ENCODE results near the gene THOP1.

THOP1 gene

DNA sequence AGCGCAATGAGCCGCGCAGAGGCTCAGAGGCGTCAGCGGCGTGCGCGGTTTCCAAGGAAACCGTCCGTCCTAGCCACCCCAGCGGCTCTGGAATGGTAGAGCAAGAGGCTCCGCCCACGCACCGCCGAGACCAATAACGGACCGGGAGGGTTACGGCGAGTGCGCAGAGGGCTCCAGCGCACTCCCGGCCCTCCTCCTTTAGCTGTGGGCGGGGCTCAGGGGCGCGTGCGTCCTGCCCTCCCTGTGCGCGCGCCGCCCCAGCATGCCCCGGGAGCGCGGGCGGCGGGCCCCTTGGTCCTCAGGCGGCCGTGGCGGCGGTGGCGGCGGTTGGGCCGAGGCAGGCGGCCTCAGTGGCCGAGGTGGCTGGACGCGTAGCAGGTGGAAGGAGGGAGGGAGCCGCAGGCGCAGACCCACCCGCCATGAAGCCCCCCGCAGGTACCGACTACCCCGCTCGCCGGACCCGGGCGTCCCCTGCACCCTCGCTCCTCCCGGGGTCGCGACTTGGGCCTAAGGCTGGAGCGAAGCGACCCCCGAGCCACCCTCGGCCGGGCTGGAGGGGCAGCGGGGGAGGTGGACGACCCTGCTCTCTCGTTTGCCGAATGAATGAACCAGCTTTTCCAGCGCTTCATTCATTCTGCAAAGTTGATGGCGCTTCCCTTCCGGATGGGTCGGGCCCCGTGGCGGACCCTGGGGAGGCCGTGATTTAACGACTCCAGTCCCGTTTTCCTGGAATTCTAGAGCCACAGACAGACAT is at the start of gene THOP1:
Gene THOP1, plus strand, starts transcription at position 260 of the 754 bp plus-strand sequence. Its CDS starts 160 bp downstream, at position 420.
- peak; percentile 92 for DNase-seq (ENCODE audit: low read depth)

DNA sequence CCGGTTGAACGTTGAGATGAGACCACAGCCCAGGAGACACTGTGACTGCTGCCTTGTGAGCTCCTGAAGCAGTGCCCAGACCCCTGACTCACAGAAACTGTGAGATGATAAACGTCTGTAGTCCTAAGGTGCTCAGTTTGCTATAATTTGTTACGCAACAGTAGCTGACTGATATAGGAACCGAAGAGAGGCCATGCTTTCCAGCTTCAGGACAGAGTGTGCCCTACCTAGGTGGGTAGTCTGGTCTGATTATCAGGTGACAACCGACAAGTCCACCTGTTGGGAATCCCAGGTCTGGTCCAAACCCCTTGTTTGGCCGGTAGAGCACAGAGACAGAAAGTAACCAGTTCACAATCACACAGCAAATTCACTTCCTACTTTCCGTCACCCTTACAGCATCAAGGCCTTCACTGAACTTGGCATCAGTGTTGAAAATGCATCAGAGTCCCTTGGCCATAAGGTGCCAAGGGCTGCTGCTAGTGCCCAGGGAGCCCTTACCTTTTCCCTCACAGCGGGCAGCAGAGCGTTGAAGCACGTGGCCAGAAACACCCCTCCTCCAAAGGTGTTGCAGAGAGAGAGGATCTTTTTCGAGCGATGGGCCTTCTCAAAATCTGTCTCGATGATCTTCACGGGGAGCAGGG is 48.6 kb upstream of the THOP1 start:
- DNase-seq (ENCODE audit: low read depth) = no peak

DNA sequence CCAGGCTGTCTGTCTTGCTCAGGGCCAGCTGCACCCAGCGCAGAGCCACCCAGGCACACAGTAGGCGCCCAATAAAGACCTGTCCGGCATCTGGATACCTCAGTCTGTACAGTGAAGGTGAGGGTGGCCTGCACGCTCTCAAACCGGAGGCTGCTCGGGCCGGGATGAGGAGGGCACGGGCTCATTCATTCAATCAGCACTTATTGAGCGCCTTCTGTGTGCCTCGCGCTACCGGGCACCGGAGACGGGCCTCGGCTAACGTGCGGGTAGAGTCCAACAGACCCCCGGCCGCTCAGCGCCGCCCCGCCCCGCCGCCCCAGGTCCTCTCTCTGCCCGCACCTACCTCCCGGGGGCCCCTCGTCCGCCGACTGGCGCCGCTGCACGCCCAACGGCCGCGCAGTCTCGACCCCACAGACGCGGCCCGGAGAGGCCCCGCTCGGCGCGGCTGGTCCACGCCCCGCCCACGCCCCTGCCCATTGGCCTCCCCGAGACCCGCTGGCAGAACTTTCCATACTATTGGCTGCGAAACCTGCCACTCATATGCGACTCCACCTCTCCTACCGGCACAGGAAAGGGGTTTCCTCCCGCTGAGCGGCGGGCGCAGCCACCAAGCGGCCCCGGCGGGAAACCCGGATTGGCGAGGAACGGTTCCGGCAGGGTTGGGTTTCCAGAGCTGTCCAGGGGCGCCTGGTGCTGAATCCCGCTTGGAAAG is 45.5 kb upstream of the THOP1 start, which contains the start of gene SLC39A3:
Gene SLC39A3, minus strand, starts transcription at position 416 of the 712 bp plus-strand sequence. CDS start 2,760 bp downstream, outside the sequence.
- DNase-seq (ENCODE audit: low read depth) = peak; percentile 95

DNA sequence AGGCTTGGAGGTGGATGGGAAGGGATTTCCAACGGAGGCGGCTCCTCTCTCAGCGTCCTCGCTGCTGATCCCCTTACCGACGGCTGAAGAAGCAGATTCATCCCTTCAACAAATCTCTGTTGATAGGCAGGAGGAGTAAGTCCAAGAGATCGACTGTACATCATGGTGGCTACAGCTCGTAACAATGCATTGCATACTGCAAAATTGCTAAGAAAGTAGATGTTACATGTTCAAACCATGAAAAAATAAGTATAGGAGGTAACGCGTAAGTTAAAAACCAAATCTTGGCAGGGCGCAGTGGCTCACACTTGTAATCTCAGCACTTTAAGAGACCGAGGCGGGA is 45.0 kb upstream of the THOP1 start:
- no peak for DNase-seq (ENCODE audit: low read depth)

DNA sequence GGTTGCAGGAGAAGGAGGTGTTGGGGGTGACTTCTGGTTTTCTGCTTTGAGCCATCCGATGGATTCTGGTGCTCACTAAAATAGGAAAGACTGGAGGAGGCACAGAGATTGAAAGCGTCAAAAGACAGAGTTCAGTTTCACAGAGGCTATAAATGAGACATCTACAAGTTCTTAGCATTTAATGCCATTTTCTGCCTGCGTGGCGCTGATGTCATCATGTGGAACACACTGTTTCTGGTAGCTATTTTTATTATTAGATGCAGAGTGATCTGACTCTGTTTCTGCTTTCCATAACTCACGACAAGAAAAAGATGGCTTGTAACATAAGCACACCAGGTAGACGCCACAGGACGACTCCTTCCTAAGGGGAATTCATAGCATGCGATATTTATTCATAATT is 42.2 kb upstream of the THOP1 start:
- no peak for DNase-seq (ENCODE audit: low read depth)

GRCh38 chr19:2744113-2744512 is 41.2 kb upstream of the THOP1 start:
- no peak for DNase-seq (ENCODE audit: low read depth)

DNA sequence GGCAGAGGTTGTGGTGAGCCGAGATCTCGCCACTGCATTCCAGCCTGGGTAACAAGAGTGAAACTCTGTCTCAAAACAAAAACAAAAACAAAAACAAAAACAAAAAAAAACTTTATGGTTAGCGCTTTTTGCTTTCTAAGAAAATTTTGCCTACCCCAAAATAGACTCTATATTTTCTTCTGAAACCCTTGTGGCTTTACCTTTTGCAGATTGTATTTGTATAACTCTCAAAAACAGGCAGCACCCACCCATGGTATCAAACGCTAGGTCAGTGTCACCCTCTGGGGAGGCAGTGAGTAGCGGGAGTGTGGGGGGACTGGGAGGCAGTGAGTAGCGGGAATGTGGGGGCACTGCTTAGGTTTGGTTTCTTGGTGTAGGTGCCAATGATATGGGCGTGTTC is 38.0 kb upstream of the THOP1 start:
- DNase-seq (ENCODE audit: low read depth) = no peak

DNA sequence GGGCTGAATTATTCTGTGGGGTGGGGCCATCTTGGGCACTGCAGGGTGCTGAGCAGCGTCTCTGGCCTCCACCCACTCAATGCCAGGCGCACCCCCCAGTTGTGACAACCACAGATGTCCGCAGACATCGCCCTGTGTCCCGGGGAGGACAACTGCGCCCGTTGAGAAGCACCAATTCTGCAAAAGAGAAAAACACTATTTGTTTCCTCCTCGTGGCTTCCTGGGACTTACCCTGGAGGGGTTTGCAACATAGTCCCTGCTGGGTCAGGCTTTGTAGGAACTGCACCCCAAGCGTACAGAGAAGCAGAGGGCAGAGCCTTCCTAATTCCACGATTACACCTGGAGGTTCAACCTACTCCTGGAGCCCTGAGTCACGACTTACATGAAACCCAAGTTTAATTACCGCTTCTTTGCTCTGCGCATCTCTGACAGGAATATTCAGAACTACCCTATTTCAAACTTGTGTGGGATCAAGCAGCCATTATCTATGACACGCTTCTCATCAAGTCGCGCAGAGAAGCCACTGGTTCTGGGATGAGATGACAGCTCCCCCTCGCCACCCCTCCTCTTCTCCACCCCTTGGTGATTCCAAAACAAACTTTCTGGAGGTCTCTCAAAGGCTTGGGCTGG is 34.4 kb upstream of the THOP1 start:
- no peak for DNase-seq (ENCODE audit: low read depth)

- no peak for DNase-seq (ENCODE audit: low read depth)
Observed at GRCh38 chr19:2751438-2751830, 33.9 kb upstream of the THOP1 start.

DNA sequence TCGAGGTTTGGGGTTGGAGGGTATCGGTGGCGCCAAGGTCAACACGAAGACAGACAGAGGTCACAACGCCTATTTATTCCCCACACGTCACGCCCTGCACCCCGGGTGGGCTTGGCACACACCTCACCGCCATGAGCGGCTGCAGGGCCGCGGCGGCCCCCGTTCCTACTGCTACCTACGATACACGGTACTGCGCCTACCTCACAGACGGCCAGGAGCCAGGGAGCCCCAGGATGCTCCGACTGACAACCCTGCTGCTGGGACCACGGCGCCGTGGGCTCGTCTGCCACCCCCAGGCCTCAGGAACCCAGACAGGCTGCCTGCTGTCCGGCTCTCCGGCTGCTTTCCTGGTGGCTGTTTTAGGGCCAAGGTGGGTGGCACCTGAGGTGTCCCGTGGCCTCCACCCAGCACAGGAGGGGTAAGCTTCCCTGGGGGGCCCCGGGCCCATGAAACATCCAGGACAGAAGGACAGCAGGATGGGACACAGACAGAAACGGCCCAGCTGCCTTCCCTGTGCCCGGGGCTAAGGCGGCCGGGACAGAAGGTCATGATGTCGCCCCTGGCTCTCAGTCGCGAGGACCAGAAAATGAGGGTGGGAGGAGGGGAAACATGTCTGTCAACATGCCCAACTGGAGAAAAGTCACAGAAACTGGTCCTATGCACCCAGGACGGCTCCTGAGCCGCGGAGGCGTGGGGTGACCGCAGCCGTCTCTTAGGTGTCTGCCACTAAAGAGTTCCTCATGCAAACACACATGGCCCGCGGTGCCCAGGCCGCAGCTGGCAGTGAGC is 30.4 kb upstream of the THOP1 start:
- no peak for DNase-seq (ENCODE audit: low read depth)

DNA sequence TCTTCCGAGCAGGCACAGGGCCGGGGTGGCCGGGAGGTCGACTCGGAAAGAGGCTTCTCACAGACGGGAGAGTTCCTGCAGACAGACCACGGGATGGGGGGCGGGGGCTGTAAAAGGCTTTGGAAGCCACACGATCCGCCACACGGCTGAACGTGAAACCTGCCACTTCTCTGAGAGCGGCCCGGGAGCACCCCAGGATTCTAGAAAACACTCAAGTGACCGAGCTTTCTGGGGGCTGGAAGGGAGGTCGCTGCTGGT is 29.9 kb upstream of the THOP1 start:
- DNase-seq (ENCODE audit: low read depth) = no peak

DNA sequence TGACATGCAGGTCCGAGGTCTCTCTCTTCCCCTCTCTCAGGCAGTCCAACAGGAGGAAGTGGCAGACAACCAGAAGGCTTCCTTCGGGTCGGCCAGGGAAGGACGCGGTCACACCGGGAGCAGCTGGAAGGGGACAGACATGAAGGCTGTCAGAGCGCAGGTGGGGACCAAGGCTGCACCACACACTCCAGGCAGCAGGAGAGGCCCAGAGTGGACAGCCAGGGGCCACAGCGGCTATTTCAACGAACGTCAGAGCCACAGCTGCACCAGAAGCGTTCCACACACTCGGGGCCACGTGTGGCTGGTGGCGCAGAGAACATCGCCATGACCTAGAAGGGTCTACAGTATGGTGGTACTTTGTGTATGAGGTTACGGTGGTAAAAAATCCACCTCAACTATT is 29.5 kb upstream of the THOP1 start:
- no peak for DNase-seq (ENCODE audit: low read depth)

GRCh38 chr19:2756477-2756876 is 28.8 kb upstream of the THOP1 start:
- DNase-seq (ENCODE audit: low read depth) = no peak

DNA sequence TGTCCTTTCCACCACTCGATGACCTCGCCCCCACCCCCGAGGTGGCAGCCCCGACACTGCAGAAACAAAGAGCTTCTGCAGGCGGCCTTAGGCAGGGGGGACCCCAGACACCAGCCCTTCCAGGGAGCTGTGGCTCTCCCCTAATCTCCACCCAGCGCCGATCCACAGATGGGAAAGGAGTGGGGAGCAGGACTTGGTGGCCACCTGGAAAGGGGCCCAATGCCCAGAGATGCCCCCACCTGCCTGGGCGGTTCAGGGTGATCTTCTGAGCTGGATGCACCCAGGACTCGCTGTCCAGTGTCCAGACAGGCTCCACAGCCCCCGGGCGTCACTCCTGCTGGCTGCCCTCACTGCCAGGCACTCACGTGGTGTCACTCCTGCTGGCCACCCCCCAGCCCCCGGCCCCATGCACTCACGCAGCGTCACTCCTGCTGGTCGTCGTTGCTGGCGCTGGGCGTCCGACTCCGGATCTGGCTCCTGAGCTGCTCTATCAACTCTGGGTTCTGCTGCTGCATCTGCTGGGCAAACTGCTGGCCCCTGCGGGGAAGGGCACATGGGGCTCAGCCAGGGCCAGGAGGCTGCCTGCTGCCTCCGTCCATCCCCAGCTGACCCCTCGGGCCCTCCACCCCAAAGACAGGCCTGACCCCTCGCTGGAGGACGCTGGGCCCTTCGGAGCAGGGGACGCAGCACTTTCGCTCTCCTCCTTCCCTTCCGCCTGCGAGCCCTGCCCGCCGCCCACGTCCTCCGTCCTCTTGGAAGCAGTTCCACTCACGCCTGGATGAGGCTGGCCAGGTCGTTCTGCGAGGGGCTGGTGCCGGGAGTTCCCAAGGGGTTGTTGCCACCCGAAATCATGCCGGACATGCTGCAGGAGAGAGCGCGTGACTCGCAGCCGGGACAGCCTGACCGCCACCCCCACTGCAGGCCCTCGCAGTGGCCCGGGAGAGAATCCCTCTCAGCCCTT is 28.1 kb upstream of the THOP1 start:
- no peak for DNase-seq (ENCODE audit: low read depth)

DNA sequence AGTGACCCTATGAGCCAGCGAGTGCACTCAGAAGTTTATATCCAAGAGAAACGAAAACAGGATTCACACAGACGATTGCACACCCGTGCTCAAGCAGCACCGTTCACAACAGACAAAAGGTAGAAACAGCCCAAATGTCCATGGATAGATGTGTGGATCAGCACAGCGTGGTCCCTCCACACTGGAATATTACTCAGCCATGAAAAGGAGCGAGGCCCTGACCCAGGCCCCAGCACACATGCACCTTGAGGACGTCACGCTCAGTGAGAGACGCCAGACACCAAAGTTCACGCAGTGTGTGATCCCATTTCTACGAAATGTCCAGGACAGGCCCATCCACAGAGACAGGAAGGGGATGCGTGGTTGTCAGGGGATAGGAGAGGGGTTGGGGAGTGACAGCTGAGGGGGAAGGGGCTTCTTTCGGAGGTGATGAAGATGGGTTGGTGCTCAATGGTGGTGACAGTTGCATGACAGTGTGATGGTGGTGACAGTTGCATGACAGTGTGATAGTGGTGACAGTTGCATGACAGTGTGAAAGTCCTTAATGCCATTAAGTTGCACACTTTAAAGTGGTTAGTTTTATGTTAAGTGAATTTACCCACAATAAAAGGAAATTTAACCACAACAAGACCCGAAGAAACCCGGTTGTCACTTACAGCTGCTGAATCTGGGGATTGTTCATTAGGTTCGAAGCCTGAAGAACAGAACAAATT is 26.5 kb upstream of the THOP1 start:
- no peak for DNase-seq (ENCODE audit: low read depth)

DNA sequence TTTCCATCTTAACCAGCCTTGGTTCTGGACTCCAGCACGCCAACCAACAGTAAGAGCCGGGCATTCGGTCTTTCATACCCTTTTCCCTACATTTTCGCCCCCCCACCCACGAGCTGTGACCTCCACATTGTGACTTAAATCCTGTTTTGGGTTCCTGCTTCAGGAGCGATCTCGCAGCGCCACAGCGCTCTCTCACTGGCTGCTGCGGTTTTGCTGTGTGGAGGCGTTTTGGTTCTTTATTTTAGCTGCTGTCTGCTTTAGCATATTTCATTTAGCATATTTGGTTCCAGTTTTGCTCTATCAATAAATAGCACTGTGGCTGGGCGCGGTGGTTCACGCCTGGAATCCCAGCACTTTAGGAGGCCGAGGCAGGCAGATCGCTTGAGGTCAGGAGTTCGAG is 25.9 kb upstream of the THOP1 start:
- DNase-seq (ENCODE audit: low read depth) = no peak

GRCh38 chr19:2759965-2760364 is 25.3 kb upstream of the THOP1 start:
- no peak for DNase-seq (ENCODE audit: low read depth)

- DNase-seq (ENCODE audit: low read depth) = no peak
Observed at GRCh38 chr19:2761309-2761677, 24.0 kb upstream of the THOP1 start.

DNA sequence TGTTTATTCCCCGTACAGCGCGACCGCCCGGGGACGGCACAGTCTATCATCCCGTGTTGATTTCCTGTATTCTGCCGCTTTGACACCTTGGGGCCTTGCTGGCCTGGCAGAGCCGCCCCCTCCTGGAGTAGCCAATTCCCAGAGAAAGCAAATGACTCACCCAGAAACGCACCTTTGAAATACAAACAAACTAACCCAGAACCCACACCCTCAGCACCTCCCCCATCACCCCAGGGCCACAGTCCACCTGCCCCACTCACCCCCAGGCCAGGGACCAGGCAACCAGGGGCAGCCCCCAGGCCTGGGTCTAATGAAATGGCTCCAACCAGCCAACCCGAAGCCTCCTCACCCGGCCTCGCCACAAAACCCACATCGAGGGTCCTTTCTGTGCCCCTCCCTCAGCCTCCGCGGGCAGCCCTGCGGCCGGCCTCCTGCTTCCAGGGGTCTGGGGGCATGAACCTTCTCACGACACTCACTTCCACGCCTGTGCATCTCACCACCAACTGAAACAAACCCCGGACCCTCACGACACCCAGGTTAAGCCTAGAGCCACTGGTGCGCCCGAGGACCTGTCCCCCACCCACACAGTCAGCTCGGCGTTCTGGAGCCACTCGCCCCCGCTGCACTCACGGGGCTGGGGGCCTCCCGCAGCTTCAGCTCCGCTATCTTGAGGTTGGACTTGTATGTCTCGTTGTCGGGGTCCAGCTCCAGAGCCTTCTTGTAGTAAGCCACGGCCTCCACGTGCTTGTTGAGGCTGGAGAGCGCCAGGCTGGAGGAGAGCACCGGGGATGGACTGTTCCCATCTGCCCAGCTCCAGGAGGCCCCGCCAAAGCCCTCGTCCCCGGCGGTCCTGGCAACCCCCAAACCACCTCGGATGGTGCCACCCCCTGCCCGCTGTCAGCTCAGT is 23.2 kb upstream of the THOP1 start:
- no peak for DNase-seq (ENCODE audit: low read depth)
